ENCODE measurements around the gene PAX2.

Gene PAX2

DNA sequence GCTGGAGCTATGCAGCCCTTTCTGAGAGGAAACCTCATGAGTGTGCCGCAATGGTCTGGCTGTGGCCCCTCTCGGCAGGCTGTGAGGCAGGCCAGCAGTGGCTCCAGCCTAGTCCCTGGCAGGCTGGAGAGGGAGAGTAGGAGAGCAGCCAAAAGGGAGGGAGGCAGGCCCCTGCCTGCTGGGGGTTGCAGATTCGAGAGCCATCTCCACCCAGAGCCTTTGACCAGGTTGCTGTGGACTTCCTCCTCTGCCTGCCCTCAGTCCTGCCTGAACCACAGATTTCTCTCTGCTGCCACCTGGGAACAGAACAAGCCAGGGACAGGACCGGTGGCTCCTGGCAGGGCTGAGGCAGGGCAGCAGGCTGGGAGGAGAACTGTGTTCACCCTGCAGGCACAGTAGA lies 13.9 kb downstream of the PAX2 start:
- Histone ChIP-seq H3K4me3 (ENCODE audit: severe bottlenecking) (no peak overlapping the region), H3K9me3 (ENCODE audit: severe bottlenecking) (no peaks in the 10 kb centered on the region), H3K27me3 (ENCODE audit: insufficient read depth, poor library complexity, severe bottlenecking) (peaks cover 86% of the 10 kb centered on the region), H3K4me1 (ENCODE audit: insufficient read depth, poor library complexity, severe bottlenecking) (no peaks in the 10 kb centered on the region), H3K36me3 (ENCODE audit: low read depth) (no peaks in the 10 kb centered on the region), H3K27ac (ENCODE audit: poor library complexity, severe bottlenecking) (no peak overlapping the region)
- TF ChIP-seq, protein P1, sequence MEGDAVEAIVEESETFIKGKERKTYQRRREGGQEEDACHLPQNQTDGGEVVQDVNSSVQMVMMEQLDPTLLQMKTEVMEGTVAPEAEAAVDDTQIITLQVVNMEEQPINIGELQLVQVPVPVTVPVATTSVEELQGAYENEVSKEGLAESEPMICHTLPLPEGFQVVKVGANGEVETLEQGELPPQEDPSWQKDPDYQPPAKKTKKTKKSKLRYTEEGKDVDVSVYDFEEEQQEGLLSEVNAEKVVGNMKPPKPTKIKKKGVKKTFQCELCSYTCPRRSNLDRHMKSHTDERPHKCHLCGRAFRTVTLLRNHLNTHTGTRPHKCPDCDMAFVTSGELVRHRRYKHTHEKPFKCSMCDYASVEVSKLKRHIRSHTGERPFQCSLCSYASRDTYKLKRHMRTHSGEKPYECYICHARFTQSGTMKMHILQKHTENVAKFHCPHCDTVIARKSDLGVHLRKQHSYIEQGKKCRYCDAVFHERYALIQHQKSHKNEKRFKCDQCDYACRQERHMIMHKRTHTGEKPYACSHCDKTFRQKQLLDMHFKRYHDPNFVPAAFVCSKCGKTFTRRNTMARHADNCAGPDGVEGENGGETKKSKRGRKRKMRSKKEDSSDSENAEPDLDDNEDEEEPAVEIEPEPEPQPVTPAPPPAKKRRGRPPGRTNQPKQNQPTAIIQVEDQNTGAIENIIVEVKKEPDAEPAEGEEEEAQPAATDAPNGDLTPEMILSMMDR (IDR thresholded peaks at IDR 0.05; ENCODE audit: poor library complexity, severe bottlenecking), result no peak
- DNase-seq (ENCODE audit: low spot score), result no peak
- ATAC-seq (ENCODE audit: low read depth), result peak; percentile 31; the same call in 1 of the 3 replicates

GRCh38 chr10:100760726-100761125 lies 15.3 kb downstream of the PAX2 start:
- Histone ChIP-seq H3K4me3 (ENCODE audit: severe bottlenecking) (no peak overlapping the region), H3K27me3 (ENCODE audit: insufficient read depth, poor library complexity, severe bottlenecking) (peaks cover 75% of the 10 kb centered on the region), H3K4me1 (ENCODE audit: insufficient read depth, poor library complexity, severe bottlenecking) (no peaks in the 10 kb centered on the region), H3K9me3 (ENCODE audit: severe bottlenecking) (no peaks in the 10 kb centered on the region), H3K27ac (ENCODE audit: poor library complexity, severe bottlenecking) (no peak overlapping the region), H3K36me3 (ENCODE audit: low read depth) (no peaks in the 10 kb centered on the region)
- ATAC-seq (ENCODE audit: low read depth), result no peak
- no peak for DNase-seq (ENCODE audit: low spot score)
- TF ChIP-seq, protein P1 (IDR thresholded peaks at IDR 0.05; ENCODE audit: poor library complexity, severe bottlenecking), result no peak

DNA sequence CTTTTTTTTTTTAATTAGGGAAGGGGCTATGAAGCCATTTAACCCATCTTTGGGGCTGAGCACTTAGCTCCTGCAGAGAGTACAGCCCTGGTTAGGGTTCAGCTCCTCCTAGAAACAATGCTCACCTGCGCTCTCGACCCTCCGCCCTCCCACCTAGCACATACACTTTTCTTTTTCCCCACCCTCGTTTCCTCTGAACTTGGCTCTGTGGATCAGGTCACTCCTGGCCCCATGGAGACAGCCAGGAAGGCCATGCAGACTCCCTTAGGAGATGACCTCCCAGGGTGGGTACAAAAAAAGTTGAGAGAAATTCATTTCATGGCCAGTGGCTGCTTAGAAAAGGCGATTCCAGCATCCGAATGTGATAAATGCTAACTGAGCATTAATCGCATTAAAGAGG lies 15.8 kb downstream of the PAX2 start:
- ATAC-seq (ENCODE audit: low read depth), result no peak
- no peak overlapping the region for H3K4me3 ChIP-seq (ENCODE audit: severe bottlenecking)
- H3K9me3 ChIP-seq (ENCODE audit: severe bottlenecking), result no peaks in the 10 kb centered on the region
- DNase-seq (ENCODE audit: low spot score), result no peak
- TF ChIP-seq, protein P1 (IDR thresholded peaks at IDR 0.05; ENCODE audit: poor library complexity, severe bottlenecking), result no peak
- peaks cover 71% of the 10 kb centered on the region for H3K27me3 ChIP-seq (ENCODE audit: insufficient read depth, poor library complexity, severe bottlenecking)
- no peaks in the 10 kb centered on the region for H3K36me3 ChIP-seq (ENCODE audit: low read depth)
- H3K27ac ChIP-seq (ENCODE audit: poor library complexity, severe bottlenecking), result no peak overlapping the region
- H3K4me1 ChIP-seq (ENCODE audit: insufficient read depth, poor library complexity, severe bottlenecking), result no peaks in the 10 kb centered on the region

DNA sequence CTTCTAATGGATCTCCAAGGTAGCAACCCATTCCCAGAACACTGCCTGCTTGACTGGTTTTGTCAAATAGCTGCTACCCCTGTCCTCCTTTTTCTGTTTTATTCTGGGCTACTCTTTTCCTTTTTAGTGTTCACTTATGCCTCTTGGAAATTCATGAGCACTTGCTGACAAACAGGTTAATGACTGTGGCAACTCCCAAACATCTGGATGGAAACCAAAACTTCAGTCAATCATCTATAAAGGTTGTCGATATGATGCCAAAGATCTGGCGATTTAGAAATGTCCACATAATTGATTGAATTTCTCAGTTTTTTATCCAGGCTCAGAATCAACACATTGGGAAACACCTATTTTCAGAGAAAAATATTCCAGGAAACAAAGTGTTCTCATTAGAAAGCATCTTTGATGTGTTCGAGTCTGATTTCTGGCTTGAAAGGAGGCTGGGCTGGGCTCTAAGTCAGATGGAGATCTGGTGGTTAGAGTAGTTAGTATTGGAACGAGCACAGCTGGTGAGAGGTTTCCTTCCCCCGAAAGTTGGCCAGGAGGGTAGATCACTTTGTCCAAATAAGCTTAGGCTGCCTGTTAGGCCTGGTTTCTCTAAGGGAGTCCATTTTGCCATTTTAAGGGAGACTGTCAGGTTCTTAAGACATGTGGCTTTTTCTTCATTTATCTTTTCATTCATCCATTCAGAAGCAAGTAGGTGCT lies 17.8 kb downstream of the PAX2 start:
- Histone ChIP-seq H3K4me1 (ENCODE audit: insufficient read depth, poor library complexity, severe bottlenecking) (no peaks in the 10 kb centered on the region), H3K4me3 (ENCODE audit: severe bottlenecking) (no peak overlapping the region), H3K27me3 (ENCODE audit: insufficient read depth, poor library complexity, severe bottlenecking) (peaks cover 67% of the 10 kb centered on the region), H3K27ac (ENCODE audit: poor library complexity, severe bottlenecking) (no peak overlapping the region), H3K9me3 (ENCODE audit: severe bottlenecking) (no peaks in the 10 kb centered on the region), H3K36me3 (ENCODE audit: low read depth) (no peaks in the 10 kb centered on the region)
- DNase-seq (ENCODE audit: low spot score) (no peak), ATAC-seq (ENCODE audit: low read depth) (no peak)
- TF ChIP-seq, protein P1 (IDR thresholded peaks at IDR 0.05; ENCODE audit: poor library complexity, severe bottlenecking), result no peak

GRCh38 chr10:100766693-100767421 lies 21.5 kb downstream of the PAX2 start:
- Histone ChIP-seq H3K4me3 (ENCODE audit: severe bottlenecking) (no peak overlapping the region), H3K27me3 (ENCODE audit: insufficient read depth, poor library complexity, severe bottlenecking) (peaks cover 34% of the 10 kb centered on the region), H3K9me3 (ENCODE audit: severe bottlenecking) (no peaks in the 10 kb centered on the region), H3K27ac (ENCODE audit: poor library complexity, severe bottlenecking) (no peak overlapping the region), H3K4me1 (ENCODE audit: insufficient read depth, poor library complexity, severe bottlenecking) (no peaks in the 10 kb centered on the region), H3K36me3 (ENCODE audit: low read depth) (no peaks in the 10 kb centered on the region)
- DNase-seq (ENCODE audit: low spot score) (no peak), ATAC-seq (ENCODE audit: low read depth) (no peak)
- TF ChIP-seq, protein P1 (IDR thresholded peaks at IDR 0.05; ENCODE audit: poor library complexity, severe bottlenecking), result no peak

Measured in RWPE2 (cell line).